Testis (tissue), 2 donors: Measurements from ENCODE around the gene STAT6.
"Not testable (repeated sequence)": the region's sequence is repeated elsewhere in the genome, so short reads cannot be mapped to it uniquely, and the experiment has no call there.

Experiments used
- POLR2A ChIP-seq: fragments of 450-650 bp; IDR thresholded peaks from one replicate; pipeline ENCODE4 v1.6.1; 2017; ENCODE audit warnings: antibody characterized with exemption, mild to moderate bottlenecking, moderate library complexity
- TF ChIP-seq, protein P1 (sequence below), 3 experiments: fragments of 450-650 bp in 2 of 3; fragments of 200-600 bp in 1 of 3; sonication (generic) in 1 of 3; IDR thresholded peaks; one replicate each; pipeline ENCODE4 v1.5.1; 2016 to 2019; ENCODE audit warnings: antibody characterized with exemption in 3 of 3, mild to moderate bottlenecking in 2 of 3, moderate library complexity in 1 of 3

DNA sequence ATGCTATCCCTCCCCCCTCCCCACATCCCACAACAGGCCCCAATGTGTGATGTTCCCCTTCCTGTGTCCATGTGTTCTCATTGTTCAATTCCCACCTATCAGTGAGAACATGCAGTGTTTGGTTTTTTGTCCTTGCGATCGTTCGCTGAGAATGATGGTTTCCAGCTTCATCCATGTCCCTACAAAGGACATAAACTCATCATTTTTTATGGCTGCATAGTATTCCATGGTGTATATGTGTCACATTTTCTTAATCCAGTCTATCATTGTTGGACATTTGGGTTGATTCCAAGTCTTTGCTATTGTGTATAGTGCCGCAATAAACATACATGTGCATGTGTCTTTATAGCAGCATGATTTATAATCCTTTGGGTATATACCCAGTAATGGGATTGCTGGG is 58.0 kb downstream of the STAT6 start:
- TF ChIP-seq, protein P1, sequence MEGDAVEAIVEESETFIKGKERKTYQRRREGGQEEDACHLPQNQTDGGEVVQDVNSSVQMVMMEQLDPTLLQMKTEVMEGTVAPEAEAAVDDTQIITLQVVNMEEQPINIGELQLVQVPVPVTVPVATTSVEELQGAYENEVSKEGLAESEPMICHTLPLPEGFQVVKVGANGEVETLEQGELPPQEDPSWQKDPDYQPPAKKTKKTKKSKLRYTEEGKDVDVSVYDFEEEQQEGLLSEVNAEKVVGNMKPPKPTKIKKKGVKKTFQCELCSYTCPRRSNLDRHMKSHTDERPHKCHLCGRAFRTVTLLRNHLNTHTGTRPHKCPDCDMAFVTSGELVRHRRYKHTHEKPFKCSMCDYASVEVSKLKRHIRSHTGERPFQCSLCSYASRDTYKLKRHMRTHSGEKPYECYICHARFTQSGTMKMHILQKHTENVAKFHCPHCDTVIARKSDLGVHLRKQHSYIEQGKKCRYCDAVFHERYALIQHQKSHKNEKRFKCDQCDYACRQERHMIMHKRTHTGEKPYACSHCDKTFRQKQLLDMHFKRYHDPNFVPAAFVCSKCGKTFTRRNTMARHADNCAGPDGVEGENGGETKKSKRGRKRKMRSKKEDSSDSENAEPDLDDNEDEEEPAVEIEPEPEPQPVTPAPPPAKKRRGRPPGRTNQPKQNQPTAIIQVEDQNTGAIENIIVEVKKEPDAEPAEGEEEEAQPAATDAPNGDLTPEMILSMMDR (IDR thresholded peaks at IDR 0.05), result not testable (repeated sequence)
- not testable (repeated sequence) for TF ChIP-seq POLR2A
